DMS79 treated with DMSO at 0.1 percent for 48 hours (cell line): ENCODE measurements around the gene EIF3B.
"Not testable (repeated sequence)": the region's sequence is repeated elsewhere in the genome, so short reads cannot be mapped to it uniquely, and the experiment has no call there.

Experiments
- DNase-seq: peaks from one replicate; lab custom pipeline; 2025; lab: John Stamatoyannopoulos, UW

EIF3B gene

DNA sequence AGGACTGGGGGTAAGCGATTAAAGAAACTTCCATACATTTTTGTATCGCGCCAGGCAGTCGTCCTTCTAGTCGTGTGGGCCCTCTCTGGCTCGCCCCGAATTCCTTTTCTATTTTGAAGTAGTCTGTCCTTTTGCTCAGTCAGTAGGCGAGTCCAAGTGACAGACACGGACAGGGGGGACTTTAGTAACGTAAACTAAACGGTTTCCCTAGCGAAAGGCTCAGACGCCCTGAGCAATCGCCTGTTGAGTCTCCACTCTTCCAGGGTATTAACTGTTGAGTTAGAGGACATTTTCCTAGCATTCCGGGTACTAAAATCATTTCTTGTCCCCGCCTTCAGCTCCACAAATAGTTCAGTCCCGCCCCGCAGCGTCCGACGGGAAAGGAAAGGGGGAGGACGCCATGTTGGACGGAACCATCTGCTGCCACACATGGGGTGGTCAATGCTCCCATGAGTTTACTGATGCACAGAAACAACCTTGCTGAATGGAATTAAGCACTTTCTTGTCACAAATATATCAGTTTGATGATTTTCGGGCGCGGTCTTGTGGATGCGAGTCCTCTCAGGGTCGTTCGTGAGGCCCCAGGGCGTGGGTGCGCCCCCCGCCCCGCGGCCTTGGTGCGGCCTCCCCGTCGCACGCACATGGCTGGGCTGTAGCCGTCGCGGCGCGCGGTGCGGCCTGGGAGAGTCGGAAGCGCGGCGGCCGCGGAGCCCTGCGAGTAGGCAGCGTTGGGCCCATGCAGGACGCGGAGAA is at the start of gene EIF3B:
EIF3B (plus strand) TSS at position 642 of the 753 bp plus-strand sequence; CDS start at position 737, 95 bp downstream.
- peak; percentile 97 for DNase-seq

DNA sequence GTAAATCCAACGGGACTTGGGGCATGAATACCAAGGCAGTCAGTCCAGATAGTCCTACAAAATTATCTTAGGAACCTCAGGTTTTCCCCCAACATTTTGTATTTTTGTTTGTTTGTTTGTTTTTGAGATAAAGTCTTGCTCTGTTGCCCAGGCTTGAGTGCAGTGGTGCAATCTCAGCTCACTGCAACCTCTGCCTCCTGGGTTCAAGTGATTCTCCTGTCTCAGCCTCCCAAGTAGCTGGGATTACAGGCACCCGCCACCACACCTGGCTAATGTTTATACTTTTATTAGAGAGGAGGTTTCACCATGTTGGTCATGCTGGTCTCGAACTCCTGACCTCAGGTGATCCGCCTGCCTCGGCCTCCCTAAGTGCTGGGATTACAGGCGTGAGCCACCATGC is 49.4 kb upstream of the EIF3B start:
- DNase-seq: not testable (repeated sequence)

DNA sequence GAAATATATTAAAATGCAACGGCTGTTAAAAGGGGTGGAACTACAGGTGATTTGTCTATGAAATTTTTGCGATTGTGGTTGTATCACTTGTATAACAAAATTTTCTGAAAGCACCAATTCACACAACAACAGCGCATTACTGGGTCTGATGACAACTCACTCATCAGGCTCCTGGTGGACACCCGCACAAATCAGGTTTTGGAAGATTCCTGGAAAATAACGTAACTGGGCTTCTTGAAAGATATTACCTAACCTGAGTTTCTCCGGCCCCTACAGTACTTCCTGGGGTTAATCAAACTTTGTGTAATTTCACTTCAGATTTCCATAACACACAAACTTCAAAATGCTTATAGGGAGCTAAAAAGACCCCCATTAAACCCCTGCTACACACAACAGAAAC is 47.9 kb upstream of the EIF3B start:
- no peak for DNase-seq

- no peak for DNase-seq
These were observed 46.9 kb upstream of the EIF3B start for GRCh38 chr7:2307690-2308107.

DNA sequence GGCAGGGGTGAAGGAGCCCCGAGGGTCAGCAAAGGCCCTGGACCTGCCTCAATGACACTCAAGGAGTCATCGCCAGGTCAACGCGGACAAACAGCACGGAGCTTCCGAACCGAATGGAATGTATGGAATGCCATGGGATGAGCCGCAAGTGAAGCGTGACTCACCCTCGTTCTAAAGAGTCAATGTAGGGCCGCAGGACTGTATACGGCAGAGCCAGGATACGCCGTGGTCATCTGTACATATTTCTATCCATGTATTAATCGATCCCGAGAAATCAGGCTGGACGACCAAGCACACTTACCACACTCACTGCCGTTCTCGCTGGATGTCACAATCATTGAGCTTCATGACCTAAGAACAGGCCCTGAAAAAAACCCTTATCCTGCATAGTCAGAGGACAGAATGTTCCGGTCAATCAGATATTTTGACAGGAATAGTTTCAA is 44.7 kb upstream of the EIF3B start:
- no peak for DNase-seq

DNA sequence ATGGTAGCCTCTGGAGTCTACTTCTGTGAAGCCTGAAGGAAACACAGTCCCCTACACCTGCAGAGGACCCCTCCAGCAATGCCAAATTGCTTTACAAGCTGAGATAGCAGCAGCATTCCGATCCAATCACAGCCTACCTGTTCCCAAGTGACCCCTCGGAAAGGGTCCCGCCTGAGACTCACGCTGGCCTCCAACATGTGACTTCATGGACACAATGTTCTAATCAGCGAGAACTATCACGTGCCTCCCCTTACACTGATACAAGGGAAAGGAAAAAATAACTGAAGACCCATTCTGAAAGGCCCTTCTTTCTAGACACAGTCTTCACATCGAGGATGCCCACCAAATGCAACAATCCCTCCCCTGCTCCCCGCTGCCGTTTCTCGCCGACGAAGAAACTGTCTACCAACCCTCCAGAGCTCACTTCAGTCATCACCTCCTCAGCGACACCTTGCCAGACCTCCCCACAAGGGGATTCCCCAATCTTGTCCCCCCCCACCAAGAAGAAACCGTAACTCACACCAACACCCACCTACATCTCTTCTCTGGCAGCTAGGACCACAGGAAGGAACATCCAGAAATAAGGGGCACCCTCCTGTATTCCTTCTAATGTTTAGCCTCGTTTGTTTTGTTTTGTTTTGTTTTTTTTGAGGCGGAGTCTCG is 42.2 kb upstream of the EIF3B start:
- no peak for DNase-seq

- DNase-seq: no peak
These were observed 41.0 kb upstream of the EIF3B start for GRCh38 chr7:2313450-2314208.

- peak; percentile 92 for DNase-seq
These were observed 40.2 kb upstream of the EIF3B start, which contains the start of gene SNX8 for GRCh38 chr7:2314209-2314955. Gene SNX8 (minus strand): TSS chr7:2314441. CDS start chr7:2314421, 20 bp downstream.

- DNase-seq: not testable (repeated sequence)
These were observed 39.6 kb upstream of the EIF3B start for GRCh38 chr7:2314956-2315530.

DNA sequence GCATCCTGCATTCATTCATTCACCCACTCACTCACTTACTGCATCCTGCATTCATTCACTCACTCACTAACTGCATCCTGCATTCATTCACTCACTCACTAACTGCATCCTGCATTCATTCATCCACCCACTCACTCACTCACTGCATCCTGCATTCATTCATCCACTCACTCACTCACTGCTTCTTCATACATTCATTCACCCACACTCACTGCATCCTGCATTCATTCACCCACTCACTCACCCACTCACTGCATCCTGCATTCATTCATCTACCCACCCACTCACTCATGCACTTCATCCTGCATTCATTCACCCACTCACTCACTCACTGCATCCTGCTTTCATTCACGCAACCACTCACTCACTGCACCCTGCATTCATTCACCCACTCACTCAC is 38.8 kb upstream of the EIF3B start:
- no peak for DNase-seq

DNA sequence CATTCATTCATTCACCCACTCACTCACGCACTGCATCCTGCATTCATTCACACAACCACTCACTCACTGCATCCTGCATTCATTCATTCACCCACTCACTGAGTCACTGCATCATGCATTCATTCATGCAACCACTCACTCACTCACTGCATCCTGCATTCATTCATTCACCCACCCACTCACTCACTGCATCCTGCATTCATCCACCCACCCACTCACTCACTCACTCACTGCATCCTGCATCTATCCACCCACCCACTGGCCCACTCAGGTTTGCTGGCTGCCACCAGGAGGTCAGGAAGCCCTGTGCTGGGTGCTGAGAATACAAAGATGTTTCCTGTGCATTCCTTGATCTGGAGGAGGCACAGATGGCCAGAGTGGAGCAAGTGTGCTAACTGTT is 38.0 kb upstream of the EIF3B start:
- no peak for DNase-seq

GRCh38 chr7:2317556-2318293 is 36.9 kb upstream of the EIF3B start:
- no peak for DNase-seq

GRCh38 chr7:2321020-2321419 is 33.6 kb upstream of the EIF3B start:
- no peak for DNase-seq

GRCh38 chr7:2325162-2325561 is 29.5 kb upstream of the EIF3B start:
- no peak for DNase-seq

DNA sequence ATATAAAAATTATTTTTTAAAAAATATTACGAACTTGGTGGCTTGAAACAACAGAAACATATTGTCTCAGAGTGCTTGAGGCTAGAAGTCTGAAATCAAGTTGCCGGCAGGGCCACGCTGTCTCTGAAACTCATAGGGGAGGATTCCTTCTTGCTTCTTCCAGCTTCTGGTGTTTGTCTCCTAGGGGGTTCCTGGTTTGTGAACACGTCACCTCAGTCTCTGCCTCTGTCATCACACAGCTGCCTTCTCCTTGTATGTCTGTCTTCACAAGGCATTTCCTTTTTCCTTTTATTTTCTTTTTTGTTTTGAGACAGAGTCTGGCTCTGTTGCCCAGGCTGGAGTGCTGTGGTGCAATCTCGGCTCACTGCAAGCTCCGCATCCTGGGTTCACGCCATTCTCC is 27.7 kb upstream of the EIF3B start:
- DNase-seq: no peak

DNA sequence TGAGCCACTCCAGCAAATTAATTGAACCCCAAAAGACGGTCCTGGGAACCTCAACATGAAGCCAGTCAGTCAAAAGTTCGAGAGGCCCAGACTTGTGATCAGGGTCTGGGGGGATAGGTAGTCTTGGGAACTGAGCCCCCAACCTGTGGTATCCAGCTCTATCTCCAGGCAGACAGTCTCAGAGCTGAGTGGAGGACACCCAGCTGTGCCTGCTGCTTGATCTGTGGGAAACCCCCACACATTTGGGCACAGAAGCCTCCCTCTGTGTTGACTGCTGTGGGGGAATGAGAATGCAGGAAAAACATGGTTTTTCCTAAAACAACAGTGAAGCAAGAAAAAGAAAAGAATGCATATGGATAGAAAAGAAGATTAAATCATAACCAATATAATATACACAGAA is 24.1 kb upstream of the EIF3B start:
- DNase-seq: no peak

DNA sequence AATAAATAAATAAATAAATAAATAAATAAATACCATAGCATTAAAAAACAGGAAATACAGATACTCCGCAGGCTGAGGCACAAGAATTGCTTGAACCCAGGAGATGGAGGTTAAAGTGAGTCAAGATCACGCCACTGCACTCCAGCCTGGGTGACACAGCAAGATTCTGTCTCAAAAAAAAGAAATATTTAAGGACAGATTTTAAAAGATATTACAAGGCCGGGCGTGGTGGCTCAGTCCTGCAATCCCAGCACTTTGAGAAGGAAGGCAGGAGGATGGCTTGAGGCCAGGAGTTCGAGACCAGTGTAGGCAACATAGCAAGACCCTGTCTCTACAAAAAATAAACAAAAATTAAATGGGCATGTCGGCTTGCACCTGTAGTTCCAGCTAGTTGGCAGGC is 22.9 kb upstream of the EIF3B start:
- no peak for DNase-seq

DNA sequence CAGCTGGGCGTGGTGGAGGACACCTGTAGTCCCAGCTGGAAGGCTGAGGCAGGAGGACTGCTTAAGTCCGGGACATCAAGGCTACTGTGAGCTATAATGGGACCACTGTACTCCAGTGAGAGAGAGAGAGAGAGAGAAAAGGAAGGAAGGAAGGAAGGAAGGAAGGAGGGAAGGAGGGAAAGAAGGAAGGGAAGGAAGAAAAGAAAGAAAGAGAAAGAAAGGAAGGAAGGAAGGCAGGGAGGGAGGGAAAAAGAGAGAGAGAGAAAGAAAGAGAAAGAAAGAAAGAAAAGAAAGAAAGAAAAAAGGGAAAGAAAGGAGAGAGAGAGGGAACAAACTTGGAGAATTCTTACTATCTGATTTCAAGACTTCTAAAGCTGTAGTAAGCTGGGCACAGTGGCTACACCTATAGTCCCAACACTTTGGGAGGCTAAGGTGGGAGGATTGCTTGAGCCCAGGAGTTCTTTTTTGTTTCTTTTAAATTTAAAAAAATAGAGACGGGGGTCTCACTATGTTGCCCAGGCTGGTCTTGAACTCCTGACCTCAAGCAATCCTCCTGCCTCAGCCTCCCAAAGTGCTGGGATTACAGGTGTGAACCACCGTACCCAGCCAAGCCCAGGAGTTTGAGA is 21.9 kb upstream of the EIF3B start:
- not testable (repeated sequence) for DNase-seq

GRCh38 chr7:2336626-2337299 is 17.9 kb upstream of the EIF3B start:
- DNase-seq: no peak
